HCT116 (cell line): ENCODE measurements around the gene DRD2. TPM values are rescaled to one million over a fixed set of nuclear protein-coding genes. Genes with fewer than 3 reads are reported as not detected.

Experiments used
- ATAC-seq: fragments of 200-7000 bp; cut with Tn5 transposase; 2 replicates; pipeline ENCODE4 v1.9.1; 2020; ENCODE audit warnings: mild to moderate bottlenecking, moderate library complexity
- BruUV-seq: library from RNA; stranded (reverse); fragments of 400-500 nt; replicated peaks from 2 replicates; lab custom pipeline; 2021; lab: Mats Ljungman, UMichigan
- CTCF ChIA-PET: fragments of 300-600 bp; sonication (Branson Sonifier 250); formaldehyde crosslinking; loops from one replicate; lab custom pipeline; 2021; ENCODE audit warnings: antibody characterized with exemption; lab: Charles Lee
- POLR2A ChIA-PET: fragments of 300-600, 350-600 bp; sonication (Branson Sonifier 250); formaldehyde crosslinking; loops from one replicate; lab custom pipeline; 2021; ENCODE audit warnings: antibody characterized with exemption; lab: Charles Lee
- RAD21 ChIA-PET, 2 experiments: fragments of 300-600 bp; sonication (Branson Sonifier 250); formaldehyde crosslinking; loops; one replicate each; lab custom pipeline; 2023; ENCODE audit warnings: low total read pairs in 2 of 2; ENCODE audit not compliant: uncharacterized antibody in 2 of 2, unreplicated experiment in 2 of 2, low non-redundant PET in 1 of 2; lab: Charles Lee
- DNase-seq: peaks from one replicate; pipeline ENCODE4 v3.0.0-alpha.2; 2010; ENCODE audit warnings: low read depth, low spot score
- H2AFZ ChIP-seq: fragments of 200-600 bp; shearing (Covaris generic), sonication (generic); 2 replicates; pipeline ENCODE4 v1.6.1; 2017; ENCODE audit warnings: low read depth, mixed run types, mixed read lengths, antibody characterized with exemption, low read length; ENCODE audit not compliant: poor library complexity, severe bottlenecking
- H3K27ac ChIP-seq: 2 replicates; pipeline ENCODE4 v1.5.1; 2012; ENCODE audit warnings: low read depth, low read length
- H3K27me3 ChIP-seq: fragments of 200-600 bp; sonication (generic); 2 replicates; pipeline ENCODE4 v1.6.1; 2016; ENCODE audit warnings: mixed run types, low read length, mixed read lengths; ENCODE audit not compliant: insufficient read depth
- H3K36me3 ChIP-seq, 2 experiments: fragments of 200-500 bp in 1 of 2; fragments of 200-600 bp in 1 of 2; sonication (Bioruptor generic) in 1 of 2; sonication (generic) in 1 of 2; 2 replicates each; pipeline versions ENCODE4 v1.5.1 to v1.6.1; 2014 to 2016; ENCODE audit warnings: low read length in 2 of 2, inconsistent platforms in 1 of 2, mixed read lengths in 1 of 2, mixed run types in 1 of 2; ENCODE audit not compliant: insufficient read depth in 2 of 2, control insufficient read depth in 1 of 2
- H3K4me1 ChIP-seq, 2 experiments: fragments of 200-600 bp in 1 of 2; sonication (generic) in 1 of 2; 2 replicates each; pipeline versions ENCODE4 v1.5.1 to v1.6.1; 2012 to 2017; ENCODE audit warnings: low read length in 2 of 2, inconsistent platforms in 1 of 2, mild to moderate bottlenecking in 1 of 2, mixed read lengths in 1 of 2, mixed run types in 1 of 2, moderate library complexity in 1 of 2; ENCODE audit not compliant: insufficient read depth in 2 of 2, control insufficient read depth in 1 of 2
- H3K4me2 ChIP-seq: fragments of 200-600 bp; sonication (generic); 2 replicates; pipeline ENCODE4 v1.6.1; 2017; ENCODE audit warnings: mixed run types, low read length, mixed read lengths
- H3K4me3 ChIP-seq, 2 experiments: fragments of 200-600 bp in 1 of 2; sonication (generic) in 1 of 2; replicated peaks in 1 of 2; 2 replicates each; pipeline ENCODE4 v1.5.1; 2011 to 2016; ENCODE audit warnings: low read length in 2 of 2, control low read depth in 1 of 2, low read depth in 1 of 2, mild to moderate bottlenecking in 1 of 2, mixed read lengths in 1 of 2, mixed run types in 1 of 2
- H3K79me2 ChIP-seq: fragments of 200-600 bp; sonication (generic); 2 replicates; pipeline ENCODE4 v1.6.1; 2017; ENCODE audit warnings: mild to moderate bottlenecking, mixed run types, low read length, moderate library complexity, mixed read lengths; ENCODE audit not compliant: insufficient read depth
- H3K9ac ChIP-seq: fragments of 200-600 bp; sonication (generic); 2 replicates; pipeline ENCODE4 v1.6.1; 2016; ENCODE audit warnings: low read length, mixed read lengths
- H3K9me2 ChIP-seq: fragments of 200-600 bp; sonication (generic), shearing (Covaris generic); 2 replicates; pipeline ENCODE4 v1.6.1; 2017; ENCODE audit warnings: mixed run types, mild to moderate bottlenecking, moderate library complexity; ENCODE audit not compliant: insufficient read depth
- H3K9me3 ChIP-seq, 2 experiments: fragments of 200-500 bp in 1 of 2; fragments of 200-600 bp in 1 of 2; sonication (Bioruptor generic) in 1 of 2; sonication (generic) in 1 of 2; 2 replicates each; pipeline ENCODE4 v1.6.1; 2014 to 2017; ENCODE audit warnings: low read length in 2 of 2, mixed read lengths in 2 of 2, inconsistent platforms in 1 of 2, low read depth in 1 of 2, mild to moderate bottlenecking in 1 of 2, mixed run types in 1 of 2, moderate library complexity in 1 of 2; ENCODE audit not compliant: control insufficient read depth in 1 of 2, insufficient read depth in 1 of 2
- H4K20me1 ChIP-seq: fragments of 200-600 bp; sonication (generic), shearing (Covaris generic); 2 replicates; pipeline ENCODE4 v1.6.1; 2017; ENCODE audit warnings: mixed run types, mild to moderate bottlenecking, moderate library complexity; ENCODE audit not compliant: insufficient read depth
- EGR1 ChIP-seq: IDR thresholded peaks from 2 replicates; pipeline ENCODE4 v1.6.1; 2012; ENCODE audit warnings: low read depth
- ELF1 ChIP-seq: IDR thresholded peaks from 2 replicates; pipeline ENCODE4 v1.6.1; 2012; ENCODE audit warnings: low read depth, borderline replicate concordance
- JUND ChIP-seq: IDR thresholded peaks from 2 replicates; pipeline ENCODE4 v1.6.1; 2012
- POLR2A ChIP-seq: IDR thresholded peaks from 2 replicates; pipeline ENCODE4 v1.7.0; 2011; ENCODE audit warnings: borderline replicate concordance; ENCODE audit not compliant: insufficient read depth, insufficient read length; ENCODE audit errors: extremely low read depth
- POLR2AphosphoS5 ChIP-seq: IDR thresholded peaks from 2 replicates; pipeline ENCODE4 v1.6.1; 2011; ENCODE audit warnings: mild to moderate bottlenecking, low read depth, low read length, moderate library complexity
- RAD21 ChIP-seq: IDR thresholded peaks from 2 replicates; pipeline ENCODE4 v1.6.1; 2012; ENCODE audit warnings: low read depth, mild to moderate bottlenecking
- SIN3A ChIP-seq: IDR thresholded peaks from 2 replicates; pipeline ENCODE4 v1.6.1; 2012; ENCODE audit warnings: low read depth
- SP1 ChIP-seq: IDR thresholded peaks from 2 replicates; pipeline ENCODE4 v1.6.1; 2012; ENCODE audit warnings: low read depth
- TCF7L2 ChIP-seq: IDR thresholded peaks from 2 replicates; pipeline ENCODE4 v1.7.0; 2011; ENCODE audit warnings: borderline replicate concordance, inconsistent platforms; ENCODE audit not compliant: insufficient read depth, insufficient read length; ENCODE audit errors: extremely low read depth
- ZFX ChIP-seq: fragments of 450-650 bp; IDR thresholded peaks from 2 replicates; pipeline ENCODE4 v1.6.1; 2017
- intact Hi-C: fragments of 100-400 bp; cut with micrococcal nuclease; formaldehyde crosslinking; loops from 2 replicates; pipeline ENCODE4 v1.10.0; 2022
- total RNA-seq: library from RNA; stranded (reverse); gene quantifications from one replicate; pipeline ENCODE4 v1.2.1, GENCODE V29; 2021; ENCODE audit not compliant: unreplicated experiment
- TF ChIP-seq, protein P1 (sequence below), 3 experiments: fragments of 200-600 bp in 1 of 3; sonication (generic) in 1 of 3; IDR thresholded peaks in 2 of 3; conservative IDR thresholded peaks in 1 of 3; 2 replicates each; pipeline ENCODE4 v1.5.1; 2012 to 2017; ENCODE audit warnings: low read depth in 2 of 3, low read length in 2 of 3, antibody characterized with exemption in 1 of 3, borderline replicate concordance in 1 of 3, control low read depth in 1 of 3, mild to moderate bottlenecking in 1 of 3, mixed read lengths in 1 of 3, mixed run types in 1 of 3, moderate library complexity in 1 of 3; ENCODE audit not compliant: insufficient read depth in 1 of 3
- TF ChIP-seq, protein P2 (sequence below): IDR thresholded peaks from 2 replicates; pipeline ENCODE4 v1.6.1; 2012; ENCODE audit warnings: low read depth
- TF ChIP-seq, protein P3 (sequence below): IDR thresholded peaks from 2 replicates; pipeline ENCODE4 v1.6.1; 2011; ENCODE audit warnings: mild to moderate bottlenecking, low read length, moderate library complexity; ENCODE audit not compliant: insufficient replicate concordance; ENCODE audit errors: extremely low read depth
- TF ChIP-seq, protein P4 (sequence below): IDR thresholded peaks from 2 replicates; pipeline ENCODE4 v1.6.1; 2012

DRD2 gene
- total RNA-seq, 1 experiment from 2014 or later, result not detected

DNA sequence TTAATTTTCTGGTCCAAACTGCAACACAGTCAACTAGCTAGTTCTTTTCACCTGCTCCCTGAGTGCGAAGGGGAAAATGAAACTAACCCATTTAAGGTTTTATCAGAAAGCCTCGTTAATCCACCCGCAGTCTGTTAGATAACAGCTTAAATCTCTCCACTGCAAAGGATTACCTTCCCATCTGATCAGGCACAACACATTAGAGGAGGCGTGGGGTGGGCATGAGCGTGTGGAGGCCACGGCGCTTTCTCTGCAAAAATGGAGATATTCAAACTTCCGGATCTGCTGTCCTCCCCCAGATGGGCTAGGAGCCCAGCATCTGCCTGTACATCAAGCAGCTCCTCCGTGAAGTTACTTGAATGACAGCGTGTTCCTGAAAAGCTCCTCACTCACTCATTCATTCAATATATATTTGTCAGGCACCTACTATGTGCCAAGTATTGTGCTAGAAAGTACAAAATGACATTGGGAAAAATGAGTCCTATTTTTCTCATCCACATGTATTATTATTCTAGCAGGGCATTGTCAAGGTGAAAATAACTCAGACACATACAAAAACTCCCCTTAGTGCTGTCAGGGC lies 101.1 kb downstream of the DRD2 start (continued):
- TF ChIP-seq, protein P1, sequence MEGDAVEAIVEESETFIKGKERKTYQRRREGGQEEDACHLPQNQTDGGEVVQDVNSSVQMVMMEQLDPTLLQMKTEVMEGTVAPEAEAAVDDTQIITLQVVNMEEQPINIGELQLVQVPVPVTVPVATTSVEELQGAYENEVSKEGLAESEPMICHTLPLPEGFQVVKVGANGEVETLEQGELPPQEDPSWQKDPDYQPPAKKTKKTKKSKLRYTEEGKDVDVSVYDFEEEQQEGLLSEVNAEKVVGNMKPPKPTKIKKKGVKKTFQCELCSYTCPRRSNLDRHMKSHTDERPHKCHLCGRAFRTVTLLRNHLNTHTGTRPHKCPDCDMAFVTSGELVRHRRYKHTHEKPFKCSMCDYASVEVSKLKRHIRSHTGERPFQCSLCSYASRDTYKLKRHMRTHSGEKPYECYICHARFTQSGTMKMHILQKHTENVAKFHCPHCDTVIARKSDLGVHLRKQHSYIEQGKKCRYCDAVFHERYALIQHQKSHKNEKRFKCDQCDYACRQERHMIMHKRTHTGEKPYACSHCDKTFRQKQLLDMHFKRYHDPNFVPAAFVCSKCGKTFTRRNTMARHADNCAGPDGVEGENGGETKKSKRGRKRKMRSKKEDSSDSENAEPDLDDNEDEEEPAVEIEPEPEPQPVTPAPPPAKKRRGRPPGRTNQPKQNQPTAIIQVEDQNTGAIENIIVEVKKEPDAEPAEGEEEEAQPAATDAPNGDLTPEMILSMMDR (IDR thresholded peaks at IDR 0.05 in 2 of 3, conservative IDR thresholded peaks at IDR 0.05 in 1 of 3; ENCODE audit: borderline replicate concordance in 1 of 3, insufficient read depth in 1 of 3, low read depth in 2 of 3, low read length in 2 of 3), result no peak
- TF ChIP-seq, protein P2, sequence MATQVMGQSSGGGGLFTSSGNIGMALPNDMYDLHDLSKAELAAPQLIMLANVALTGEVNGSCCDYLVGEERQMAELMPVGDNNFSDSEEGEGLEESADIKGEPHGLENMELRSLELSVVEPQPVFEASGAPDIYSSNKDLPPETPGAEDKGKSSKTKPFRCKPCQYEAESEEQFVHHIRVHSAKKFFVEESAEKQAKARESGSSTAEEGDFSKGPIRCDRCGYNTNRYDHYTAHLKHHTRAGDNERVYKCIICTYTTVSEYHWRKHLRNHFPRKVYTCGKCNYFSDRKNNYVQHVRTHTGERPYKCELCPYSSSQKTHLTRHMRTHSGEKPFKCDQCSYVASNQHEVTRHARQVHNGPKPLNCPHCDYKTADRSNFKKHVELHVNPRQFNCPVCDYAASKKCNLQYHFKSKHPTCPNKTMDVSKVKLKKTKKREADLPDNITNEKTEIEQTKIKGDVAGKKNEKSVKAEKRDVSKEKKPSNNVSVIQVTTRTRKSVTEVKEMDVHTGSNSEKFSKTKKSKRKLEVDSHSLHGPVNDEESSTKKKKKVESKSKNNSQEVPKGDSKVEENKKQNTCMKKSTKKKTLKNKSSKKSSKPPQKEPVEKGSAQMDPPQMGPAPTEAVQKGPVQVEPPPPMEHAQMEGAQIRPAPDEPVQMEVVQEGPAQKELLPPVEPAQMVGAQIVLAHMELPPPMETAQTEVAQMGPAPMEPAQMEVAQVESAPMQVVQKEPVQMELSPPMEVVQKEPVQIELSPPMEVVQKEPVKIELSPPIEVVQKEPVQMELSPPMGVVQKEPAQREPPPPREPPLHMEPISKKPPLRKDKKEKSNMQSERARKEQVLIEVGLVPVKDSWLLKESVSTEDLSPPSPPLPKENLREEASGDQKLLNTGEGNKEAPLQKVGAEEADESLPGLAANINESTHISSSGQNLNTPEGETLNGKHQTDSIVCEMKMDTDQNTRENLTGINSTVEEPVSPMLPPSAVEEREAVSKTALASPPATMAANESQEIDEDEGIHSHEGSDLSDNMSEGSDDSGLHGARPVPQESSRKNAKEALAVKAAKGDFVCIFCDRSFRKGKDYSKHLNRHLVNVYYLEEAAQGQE, result no peak
- no peak for TF ChIP-seq JUND
- no peak for TF ChIP-seq ELF1
- TF ChIP-seq, all 23 proteins: peak for 0

DNA sequence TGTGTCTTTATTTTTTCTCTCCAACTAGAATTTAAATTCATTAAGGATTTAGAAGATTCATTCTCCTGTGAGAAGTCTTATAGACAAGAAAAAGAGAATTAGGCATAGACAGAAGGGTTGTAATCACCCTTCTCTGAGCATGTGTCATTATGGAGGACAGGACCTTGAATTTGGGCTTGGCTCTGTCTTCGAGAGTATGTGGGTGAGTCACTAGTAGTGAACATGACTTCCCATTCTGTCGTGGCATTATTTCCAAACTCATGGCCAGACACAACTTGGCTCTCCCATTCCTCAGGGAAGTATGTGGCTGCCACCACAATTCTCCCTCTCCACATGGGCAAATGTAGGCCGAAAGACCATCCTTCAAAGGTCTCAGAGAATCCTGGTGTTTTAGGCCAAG lies 101.9 kb downstream of the DRD2 start:
- no peak overlapping the region for H3K9ac ChIP-seq
- no peak overlapping the region for H3K4me2 ChIP-seq
- ChIA-PET RAD21 (no interaction called here), CTCF (no interaction called here), POLR2A (no interaction called here)
- no peaks in the 10 kb centered on the region for H3K36me3 ChIP-seq
- no peaks in the 10 kb centered on the region for H3K79me2 ChIP-seq
- intact Hi-C loops, result no loop called here
- DNase-seq (no peak), ATAC-seq (no peak)
- no peak overlapping the region for H2AFZ ChIP-seq
- no peaks in the 10 kb centered on the region for H3K9me3 ChIP-seq
- peaks cover 0 to 5% of the 10 kb centered on the region in 2 experiments; a peak in 1 of 4 replicates for H3K4me1 ChIP-seq
- H3K27me3 ChIP-seq, result no peaks in the 10 kb centered on the region
- no peak overlapping the region for H3K4me3 ChIP-seq
- no peak overlapping the region for H3K27ac ChIP-seq
- BruUV-seq, result no TSS peak
- H3K9me2 ChIP-seq, result no peaks in the 10 kb centered on the region
- no peaks in the 10 kb centered on the region for H4K20me1 ChIP-seq
- TF ChIP-seq SP1 (no peak), RAD21 (no peak), SIN3A (no peak), EGR1 (no peak), POLR2AphosphoS5 (no peak), ZFX (no peak), TCF7L2 (no peak), ELF1 (no peak), POLR2A (no peak)
- TF ChIP-seq, protein P1 (IDR thresholded peaks at IDR 0.05 in 2 of 3, conservative IDR thresholded peaks at IDR 0.05 in 1 of 3; ENCODE audit: borderline replicate concordance in 1 of 3, insufficient read depth in 1 of 3, low read depth in 2 of 3, low read length in 2 of 3), result no peak
- TF ChIP-seq, protein P3, sequence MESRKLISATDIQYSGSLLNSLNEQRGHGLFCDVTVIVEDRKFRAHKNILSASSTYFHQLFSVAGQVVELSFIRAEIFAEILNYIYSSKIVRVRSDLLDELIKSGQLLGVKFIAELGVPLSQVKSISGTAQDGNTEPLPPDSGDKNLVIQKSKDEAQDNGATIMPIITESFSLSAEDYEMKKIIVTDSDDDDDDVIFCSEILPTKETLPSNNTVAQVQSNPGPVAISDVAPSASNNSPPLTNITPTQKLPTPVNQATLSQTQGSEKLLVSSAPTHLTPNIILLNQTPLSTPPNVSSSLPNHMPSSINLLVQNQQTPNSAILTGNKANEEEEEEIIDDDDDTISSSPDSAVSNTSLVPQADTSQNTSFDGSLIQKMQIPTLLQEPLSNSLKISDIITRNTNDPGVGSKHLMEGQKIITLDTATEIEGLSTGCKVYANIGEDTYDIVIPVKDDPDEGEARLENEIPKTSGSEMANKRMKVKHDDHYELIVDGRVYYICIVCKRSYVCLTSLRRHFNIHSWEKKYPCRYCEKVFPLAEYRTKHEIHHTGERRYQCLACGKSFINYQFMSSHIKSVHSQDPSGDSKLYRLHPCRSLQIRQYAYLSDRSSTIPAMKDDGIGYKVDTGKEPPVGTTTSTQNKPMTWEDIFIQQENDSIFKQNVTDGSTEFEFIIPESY, result no peak
- TF ChIP-seq, protein P4, sequence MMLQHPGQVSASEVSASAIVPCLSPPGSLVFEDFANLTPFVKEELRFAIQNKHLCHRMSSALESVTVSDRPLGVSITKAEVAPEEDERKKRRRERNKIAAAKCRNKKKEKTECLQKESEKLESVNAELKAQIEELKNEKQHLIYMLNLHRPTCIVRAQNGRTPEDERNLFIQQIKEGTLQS, result no peak
